ENCODE results near the gene HKDC1. TPM values are rescaled to one million over a fixed set of nuclear protein-coding genes. Genes with fewer than 3 reads are reported as not detected.

HKDC1 gene
- total RNA-seq, 1 experiment from 2014 or later = 1.7 TPM

- no peak for TF ChIP-seq ZBTB33 (IDR thresholded peaks at IDR 0.05; ENCODE audit: extremely low read depth, insufficient replicate concordance, low read length)
- no peak; the same call in 1 of the 2 replicates for TF ChIP-seq JUND (IDR thresholded peaks at IDR 0.05)
- no peak for TF ChIP-seq ATF3 (IDR thresholded peaks at IDR 0.05)
- TF ChIP-seq YY1 (IDR thresholded peaks at IDR 0.05; ENCODE audit: extremely low read depth, insufficient replicate concordance, low read depth, low read length) = no peak
- peak; percentile 89 for TF ChIP-seq POLR2AphosphoS5 (IDR thresholded peaks at IDR 0.05; ENCODE audit: low read depth, low read length)
- peak; percentile 96 for TF ChIP-seq SRF (IDR thresholded peaks at IDR 0.05; ENCODE audit: low read depth)
- TF ChIP-seq FOSL1 (IDR thresholded peaks at IDR 0.05; ENCODE audit: low read depth) = no peak
- TF ChIP-seq EZH2phosphoT487 (IDR thresholded peaks at IDR 0.05; ENCODE audit: borderline replicate concordance) = no peak
- TF ChIP-seq EGR1 (IDR thresholded peaks at IDR 0.05; ENCODE audit: low read depth) = no peak
- TF ChIP-seq SP1 (IDR thresholded peaks at IDR 0.05; ENCODE audit: low read depth) = peak; percentile 95
- TF ChIP-seq ZNF274 (IDR thresholded peaks at IDR 0.05; ENCODE audit: low read depth, low read length) = no peak
- no peak; the same call in 1 of the 2 replicates for TF ChIP-seq RAD21 (IDR thresholded peaks at IDR 0.05; ENCODE audit: low read depth)
- no peak for TF ChIP-seq EZH2 (IDR thresholded peaks at IDR 0.05)
Observed at GRCh38 chr10:69179743-69180524, 40.2 kb upstream of the HKDC1 start, which contains the start of gene SUPV3L1 (continued).
